Coronary artery (tissue), 2 donors: Measurements from ENCODE around the gene CHAF1A.

Experiments
- DNase-seq: peaks from one replicate; pipeline ENCODE4 v3.0.0-alpha.2; 2017; ENCODE audit warnings: low spot score
- H3K27ac ChIP-seq, 2 donors: fragments of 200-600 bp; sonication (generic); one replicate each; pipeline ENCODE4 v1.5.1; 2016 to 2019
- H3K4me3 ChIP-seq: fragments of 200-600 bp; sonication (generic); 2 replicates; pipeline ENCODE4 v1.5.1; 2016; ENCODE audit warnings: mild to moderate bottlenecking, moderate library complexity
- CTCF ChIP-seq: fragments of 200-600 bp; sonication (generic); IDR thresholded peaks from one replicate; pipeline ENCODE4 v1.5.1; 2019; ENCODE audit warnings: antibody characterized with exemption

CHAF1A gene

GRCh38 chr19:4362831-4363545, 39.5 kb upstream of the CHAF1A start:
- TF ChIP-seq CTCF, result no peak
- Histone ChIP-seq H3K27ac (no peak overlapping the region), H3K4me3 (no peak overlapping the region)
- DNase-seq, result no peak

- no peak for TF ChIP-seq CTCF
- DNase-seq, result no peak
- Histone ChIP-seq H3K4me3 (no peak overlapping the region), H3K27ac (no peak overlapping the region)
Observed at GRCh38 chr19:4363571-4364304, 38.7 kb upstream of the CHAF1A start.

GRCh38 chr19:4365341-4365740, 37.1 kb upstream of the CHAF1A start:
- no peak for DNase-seq

GRCh38 chr19:4365791-4366665, 36.4 kb upstream of the CHAF1A start:
- Histone ChIP-seq H3K27ac (no peak overlapping the region), H3K4me3 (no peak overlapping the region)
- DNase-seq, result no peak
- no peak for TF ChIP-seq CTCF

More at GRCh38 chr19:4365341-4365740, 37.1 kb upstream of the CHAF1A start:
- no peak for TF ChIP-seq CTCF
- Histone ChIP-seq H3K4me3 (no peak overlapping the region), H3K27ac (no peak overlapping the region)

GRCh38 chr19:4366666-4367335, 35.6 kb upstream of the CHAF1A start:
- Histone ChIP-seq H3K4me3 (no peak overlapping the region), H3K27ac (no peak overlapping the region)
- TF ChIP-seq CTCF, result no peak
- DNase-seq, result no peak

GRCh38 chr19:4367336-4367723, 35.1 kb upstream of the CHAF1A start:
- no peak overlapping the region for H3K4me3 ChIP-seq
- no peak overlapping the region for H3K27ac ChIP-seq
- TF ChIP-seq CTCF, result no peak
- no peak for DNase-seq
